ENCODE data around the gene LRRC10.
"Not testable (repeated sequence)": the region's sequence is repeated elsewhere in the genome, so short reads cannot be mapped to it uniquely, and the experiment has no call there.

Gene LRRC10

GRCh38 chr12:69616025-69616424 lies 5.3 kb upstream of the LRRC10 start:
- no peak for DNase-seq

- DNase-seq: no peak
These were observed 2.6 kb upstream of the LRRC10 start for GRCh38 chr12:69613351-69613750.

GRCh38 chr12:69610126-69610525 lies 581 bp downstream of the LRRC10 start:
- DNase-seq: no peak

GRCh38 chr12:69608114-69608513 lies 2.6 kb downstream of the LRRC10 start:
- DNase-seq: peak; percentile 17 to 42

GRCh38 chr12:69604275-69604674 lies 6.4 kb downstream of the LRRC10 start:
- not testable (repeated sequence) for DNase-seq

GRCh38 chr12:69603556-69603955 lies 7.2 kb downstream of the LRRC10 start:
- not testable (repeated sequence) for DNase-seq

GRCh38 chr12:69602954-69603353 lies 7.8 kb downstream of the LRRC10 start:
- DNase-seq: no peak

- no peak for DNase-seq
These were observed 8.6 kb downstream of the LRRC10 start for GRCh38 chr12:69601962-69602685.

GRCh38 chr12:69600804-69601203 lies 9.9 kb downstream of the LRRC10 start:
- no peak for DNase-seq

GRCh38 chr12:69598174-69598753 lies 12.4 kb downstream of the LRRC10 start:
- no peak for DNase-seq

GRCh38 chr12:69595689-69596088 lies 15.0 kb downstream of the LRRC10 start:
- no peak for DNase-seq

GRCh38 chr12:69589082-69589481 lies 21.6 kb downstream of the LRRC10 start:
- no peak for DNase-seq

- DNase-seq: no peak
These were observed 22.2 kb downstream of the LRRC10 start for GRCh38 chr12:69588527-69588926.

GRCh38 chr12:69585189-69586062 lies 25.3 kb downstream of the LRRC10 start, which contains the start of gene CCT2:
CCT2 (plus strand) TSS chr12:69585459; CDS start chr12:69585522, 63 bp downstream.
- DNase-seq: peak; percentile 86 to 94

GRCh38 chr12:69583203-69583602 lies 27.5 kb downstream of the LRRC10 start:
- peak; percentile 31 to 40 for DNase-seq

GRCh38 chr12:69580074-69580473 lies 30.6 kb downstream of the LRRC10 start:
- no peak for DNase-seq

- DNase-seq: no peak
These were observed 31.7 kb downstream of the LRRC10 start for GRCh38 chr12:69579029-69579428.

- peak; percentile 9 to 15 for DNase-seq
These were observed 32.4 kb downstream of the LRRC10 start for GRCh38 chr12:69578283-69578682.

GRCh38 chr12:69575346-69575745 lies 35.4 kb downstream of the LRRC10 start:
- no peak for DNase-seq

- DNase-seq: peak; percentile 46 to 53
These were observed 39.9 kb downstream of the LRRC10 start for GRCh38 chr12:69570545-69571399.

- DNase-seq: no peak
These were observed 40.6 kb downstream of the LRRC10 start for GRCh38 chr12:69570000-69570516.

- DNase-seq: no peak
These were observed 41.5 kb downstream of the LRRC10 start for GRCh38 chr12:69569236-69569635.
